Duodenal mucosa (tissue), 2 donors: ENCODE data around the gene CTDNEP1.
"Not testable (repeated sequence)": the region's sequence is repeated elsewhere in the genome, so short reads cannot be mapped to it uniquely, and the experiment has no call there.

Source experiments
- H3K27ac ChIP-seq: one replicate; pipeline ENCODE4 v1.7.0; 2013; ENCODE audit warnings: low read depth, low read length
- H3K27me3 ChIP-seq, 2 donors: one replicate each; pipeline ENCODE4 v1.7.0; 2013; ENCODE audit warnings: low read length in 2 of 2, control low read depth in 1 of 2; ENCODE audit not compliant: insufficient read depth in 2 of 2, control insufficient read depth in 1 of 2
- H3K36me3 ChIP-seq, 2 donors: one replicate each; pipeline ENCODE4 v1.7.0; 2013; ENCODE audit warnings: low read length in 2 of 2, control low read depth in 1 of 2; ENCODE audit not compliant: insufficient read depth in 2 of 2, control insufficient read depth in 1 of 2
- H3K4me1 ChIP-seq, 2 donors: one replicate each; pipeline ENCODE4 v1.7.0; 2013; ENCODE audit warnings: low read length in 2 of 2, control low read depth in 1 of 2; ENCODE audit not compliant: insufficient read depth in 2 of 2, control insufficient read depth in 1 of 2
- H3K4me3 ChIP-seq, 2 donors: one replicate each; pipeline ENCODE4 v1.7.0; 2013; ENCODE audit warnings: low read length in 2 of 2, low read depth in 1 of 2
- H3K9ac ChIP-seq, 2 donors: one replicate each; pipeline ENCODE4 v1.7.0; 2013; ENCODE audit warnings: low read length in 2 of 2, low read depth in 1 of 2
- H3K9me3 ChIP-seq, 2 donors: one replicate each; pipeline ENCODE4 v1.7.0; 2013; ENCODE audit warnings: low read length in 2 of 2, control low read depth in 1 of 2; ENCODE audit not compliant: control insufficient read depth in 1 of 2

Gene CTDNEP1

DNA sequence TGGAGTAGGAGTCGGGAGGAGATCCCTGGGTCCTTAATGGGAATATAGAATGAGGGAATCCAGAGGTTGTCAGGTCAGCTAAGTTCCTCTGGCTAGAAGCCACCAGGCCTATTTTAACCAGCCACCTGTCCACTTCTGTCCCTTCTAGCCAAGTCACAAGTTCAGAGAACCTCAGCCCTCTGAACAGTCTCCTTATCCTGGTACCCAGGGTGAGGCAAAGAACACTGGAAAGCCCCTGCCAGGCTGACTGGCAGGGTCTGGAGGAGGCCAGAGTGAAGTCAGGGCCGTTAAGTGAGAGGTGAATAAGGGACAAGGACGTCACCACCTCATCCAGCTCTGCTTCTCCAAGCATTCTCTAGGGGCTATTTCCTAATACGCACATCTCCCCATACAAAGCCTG, 2.7 kb downstream of the CTDNEP1 start:
- no peak overlapping the region for H3K4me3 ChIP-seq
- no peak overlapping the region for H3K27ac ChIP-seq
- H3K4me1 ChIP-seq: peaks cover 24 to 33% of the 10 kb centered on the region in 2 donors
- peaks cover 16 to 28% of the 10 kb centered on the region in 2 donors for H3K36me3 ChIP-seq
- H3K9ac ChIP-seq: no peak overlapping the region
- H3K9me3 ChIP-seq: no peaks in the 10 kb centered on the region
- no peaks in the 10 kb centered on the region for H3K27me3 ChIP-seq

DNA sequence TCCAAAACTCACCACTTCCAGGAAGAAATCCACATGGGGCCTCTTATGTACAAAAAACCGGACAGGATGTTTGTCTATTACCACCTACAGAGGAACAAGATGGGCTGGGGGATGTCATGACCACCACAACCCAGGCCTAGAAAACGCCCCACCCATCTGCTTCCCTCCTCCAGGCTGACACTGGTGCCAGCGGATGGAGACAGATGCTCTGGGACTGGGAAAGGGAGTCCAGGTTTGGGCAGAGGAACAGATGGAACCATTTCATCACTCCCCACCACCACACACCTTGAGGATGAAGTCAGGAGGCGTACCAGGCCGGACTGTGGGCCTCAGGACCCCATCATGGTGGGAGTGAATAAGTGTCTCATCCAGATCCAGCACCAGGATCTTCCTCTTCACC, 4.8 kb downstream of the CTDNEP1 start:
- Histone ChIP-seq H3K27me3 (no peaks in the 10 kb centered on the region), H3K27ac (no peak overlapping the region), H3K4me1 (peaks cover 21 to 29% of the 10 kb centered on the region in 2 donors), H3K9ac (no peak overlapping the region), H3K36me3 (peaks cover 16 to 31% of the 10 kb centered on the region in 2 donors), H3K4me3 (no peak overlapping the region), H3K9me3 (no peaks in the 10 kb centered on the region)

DNA sequence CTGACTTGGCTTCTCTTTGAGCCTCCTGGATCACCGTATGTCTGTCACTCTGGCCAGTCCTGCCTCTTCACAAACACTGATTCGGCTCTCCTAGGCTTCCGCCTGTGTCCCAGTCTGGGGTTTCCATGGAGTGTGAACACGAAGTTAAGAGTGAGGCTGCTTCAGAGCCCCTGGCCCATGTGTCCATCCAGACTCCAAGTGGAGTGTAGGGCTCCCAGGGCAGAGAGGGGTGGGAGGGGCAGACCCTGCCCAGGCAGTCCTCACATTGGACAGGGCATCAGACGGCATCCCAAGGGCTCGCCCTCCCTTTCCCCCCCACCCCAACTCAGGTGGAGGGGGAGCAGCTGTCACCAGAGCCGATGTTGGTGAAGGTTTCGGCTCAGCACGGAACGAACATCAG, 7.7 kb downstream of the CTDNEP1 start:
- peaks cover 24 to 42% of the 10 kb centered on the region in 2 donors for H3K36me3 ChIP-seq
- H3K9ac ChIP-seq: peak overlapping the region in 1 of 2 donors; percentile 99
- H3K9me3 ChIP-seq, H3K27ac ChIP-seq, H3K4me3 ChIP-seq, H3K27me3 ChIP-seq: not testable (repeated sequence)
- H3K4me1 ChIP-seq: peaks cover 26 to 30% of the 10 kb centered on the region in 2 donors

DNA sequence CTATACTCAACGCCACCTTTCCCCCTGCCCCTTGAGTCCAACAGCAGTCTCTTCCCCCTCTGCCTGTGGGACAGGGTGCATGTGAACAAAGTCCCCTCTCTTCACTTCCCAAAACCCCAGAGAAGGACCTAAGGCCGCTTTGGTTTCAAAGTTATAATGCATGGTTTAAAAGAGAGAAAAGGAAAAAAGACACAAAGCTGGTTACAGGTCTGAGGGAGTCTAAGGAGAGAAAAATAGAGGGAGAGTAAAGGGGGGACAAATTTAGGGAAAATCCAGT, 8.1 kb downstream of the CTDNEP1 start:
- Histone ChIP-seq H3K27ac (peak overlapping the region; percentile 99), H3K27me3 (no peaks in the 10 kb centered on the region), H3K4me1 (peaks cover 24 to 26% of the 10 kb centered on the region in 2 donors), H3K9me3 (no peaks in the 10 kb centered on the region), H3K9ac (peak overlapping the region; percentile 76 to 99), H3K4me3 (peak overlapping the region; percentile 94 to 97), H3K36me3 (peaks cover 24 to 42% of the 10 kb centered on the region in 2 donors)

DNA sequence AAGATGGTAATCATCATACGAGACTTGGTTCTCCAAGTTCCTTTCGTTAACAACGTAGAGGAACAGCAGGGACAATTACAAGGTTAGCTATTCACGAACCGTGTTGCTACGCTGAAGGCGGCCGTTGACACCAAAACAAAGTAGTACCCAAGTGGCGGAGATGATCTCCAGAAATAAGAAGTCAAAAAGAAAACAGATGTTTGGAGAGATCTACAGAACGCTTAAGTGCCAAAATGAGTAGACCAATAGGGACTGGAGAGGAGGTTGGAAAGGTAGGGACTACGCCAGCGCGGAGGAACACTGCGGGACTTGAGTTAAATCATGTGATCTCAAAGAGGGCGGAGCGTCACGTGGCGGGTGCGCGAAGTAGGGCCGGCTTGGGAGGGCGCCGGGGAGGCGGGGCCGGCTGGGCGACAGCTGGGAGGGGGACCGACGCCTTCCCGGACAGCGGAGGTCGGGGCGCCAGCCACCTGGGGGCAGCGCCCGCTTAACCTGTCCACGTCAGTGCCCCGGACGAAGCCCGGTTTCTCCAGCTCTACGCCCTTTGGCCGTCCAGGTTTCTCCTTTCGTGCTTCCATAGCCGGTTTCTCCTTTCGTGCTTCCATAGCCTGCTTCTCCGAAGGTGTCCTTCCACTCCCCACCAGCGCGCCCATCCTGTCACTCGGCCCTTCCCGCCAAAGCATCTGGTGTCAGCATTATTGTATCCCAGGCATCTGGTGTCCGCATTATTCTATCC, 8.6 kb downstream of the CTDNEP1 start:
- peaks cover 24 to 26% of the 10 kb centered on the region in 2 donors for H3K4me1 ChIP-seq
- H3K27ac ChIP-seq: peak overlapping the region; percentile 99
- peak overlapping the region; percentile 94 to 97 for H3K4me3 ChIP-seq
- peaks cover 24 to 42% of the 10 kb centered on the region in 2 donors for H3K36me3 ChIP-seq
- H3K27me3 ChIP-seq: no peaks in the 10 kb centered on the region
- H3K9me3 ChIP-seq: no peaks in the 10 kb centered on the region
- H3K9ac ChIP-seq: peak overlapping the region; percentile 76 to 99

DNA sequence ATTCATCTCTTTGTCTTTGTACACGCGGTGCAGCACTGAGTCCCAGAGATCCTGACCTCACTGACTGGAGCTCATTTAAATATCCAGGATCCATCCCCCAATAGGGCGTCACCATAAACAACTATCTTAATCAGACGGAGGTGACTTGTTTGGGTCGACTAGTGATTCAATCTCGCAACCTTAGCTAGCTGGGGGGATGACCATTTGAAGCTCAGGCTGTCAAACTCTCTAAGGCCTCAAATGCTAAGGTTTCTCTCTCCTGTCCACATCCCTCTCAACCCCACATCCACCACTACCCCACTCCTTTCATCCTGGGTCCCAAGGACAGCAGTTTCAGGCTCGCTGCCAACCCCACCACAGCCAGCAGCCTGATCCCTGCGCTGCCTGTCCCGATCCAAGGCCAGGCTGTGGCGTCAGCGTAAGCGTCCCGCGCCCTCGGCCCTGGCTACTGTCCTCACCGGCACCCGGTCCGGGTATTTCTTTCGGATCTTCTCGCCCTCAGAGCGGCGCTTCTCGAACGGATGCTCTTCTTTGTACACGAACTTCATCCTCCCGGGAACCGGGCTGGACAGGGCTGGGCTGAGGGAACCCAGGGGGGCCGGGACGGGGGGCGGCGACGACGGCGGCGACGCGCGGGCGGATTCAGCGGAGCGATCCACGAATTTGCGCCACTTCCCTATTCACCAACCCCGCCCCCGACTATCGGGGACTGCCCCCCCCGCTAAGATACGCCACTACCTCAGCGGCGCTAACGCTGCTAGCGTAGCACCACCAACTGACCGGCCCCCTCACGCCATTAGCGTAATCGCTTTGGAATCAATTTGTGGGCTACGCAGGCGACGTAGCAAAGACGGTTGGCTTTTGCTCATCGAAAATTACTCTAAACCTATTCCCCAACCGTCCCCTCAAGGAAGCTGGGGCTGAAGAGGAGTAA, 9.5 kb downstream of the CTDNEP1 start, which contains the start of gene GABARAP:
TSS of gene GABARAP (minus strand) at position 667 of the 934 bp plus-strand sequence. CDS start at position 548, 119 bp downstream.
- Histone ChIP-seq H3K9ac (peak within 1 kb of the TSS; percentile 98 to 99), H3K27me3 (no peaks in the 10 kb centered on the region), H3K9me3 (no peaks in the 10 kb centered on the region), H3K4me3 (peak within 1 kb of the TSS; percentile 94 to 97), H3K36me3 (peaks cover 26 to 39% of the 10 kb centered on the region in 2 donors), H3K27ac (peak within 1 kb of the TSS; percentile 99), H3K4me1 (peaks cover 30 to 31% of the 10 kb centered on the region in 2 donors)

DNA sequence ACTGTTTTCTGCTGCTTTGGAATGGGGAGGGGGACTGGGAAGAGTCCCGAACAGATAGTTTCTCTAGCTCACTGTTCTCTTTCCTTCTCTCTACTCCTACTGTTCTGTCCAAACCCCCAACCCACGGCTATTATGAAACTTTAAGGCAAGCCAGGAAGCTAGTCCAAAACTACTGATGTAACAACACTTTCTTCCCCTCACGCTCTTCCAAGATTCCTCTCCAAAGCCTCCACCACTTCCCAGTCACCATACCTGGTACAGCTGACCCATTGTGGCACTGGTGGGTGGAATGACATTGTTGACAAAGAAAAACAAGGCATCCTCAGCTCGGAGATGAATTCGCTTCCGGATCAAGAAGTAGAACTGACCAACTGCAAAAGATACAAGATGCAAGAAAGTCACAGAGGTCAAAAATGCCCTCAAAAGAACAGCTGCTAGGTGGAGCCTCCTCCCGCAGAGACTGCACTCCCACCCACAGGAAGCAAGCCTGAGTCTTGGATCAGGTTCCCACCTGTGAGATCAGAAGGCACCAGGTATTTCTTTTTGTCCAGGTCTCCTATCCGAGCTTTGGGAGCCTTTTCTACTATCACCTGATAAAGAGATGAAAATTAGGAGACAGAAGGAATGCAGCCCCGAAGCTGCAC, 10.3 kb downstream of the CTDNEP1 start:
- Histone ChIP-seq H3K27ac (peak overlapping the region; percentile 99), H3K36me3 (peaks cover 27 to 37% of the 10 kb centered on the region in 2 donors), H3K27me3 (no peaks in the 10 kb centered on the region), H3K4me1 (peaks cover 33 to 36% of the 10 kb centered on the region in 2 donors), H3K9me3 (no peaks in the 10 kb centered on the region), H3K4me3 (peak overlapping the region; percentile 94 to 97), H3K9ac (peak overlapping the region; percentile 98 to 99)

DNA sequence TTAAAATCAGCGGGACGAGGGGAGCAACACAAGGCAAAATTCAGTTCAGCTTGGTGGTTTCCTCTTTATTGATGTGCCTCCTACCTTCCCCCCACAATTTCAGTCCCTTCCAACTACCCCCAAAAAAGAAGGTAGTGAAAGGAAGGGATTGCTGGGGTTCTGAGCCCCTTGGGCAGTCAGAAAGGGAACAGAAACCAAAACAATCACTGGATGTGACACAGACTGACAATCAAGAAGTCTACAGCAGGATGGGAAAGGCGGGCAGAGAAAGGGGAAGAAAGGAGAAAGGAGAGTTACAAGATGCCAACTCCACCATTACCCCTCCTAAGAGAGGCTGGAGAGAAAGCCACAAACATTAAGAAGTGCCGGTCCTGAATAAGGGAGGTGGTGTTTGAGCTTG, 11.2 kb downstream of the CTDNEP1 start:
- no peak overlapping the region for H3K27ac ChIP-seq
- H3K9ac ChIP-seq: peak overlapping the region; percentile 12 to 99
- no peaks in the 10 kb centered on the region for H3K27me3 ChIP-seq
- no peaks in the 10 kb centered on the region for H3K9me3 ChIP-seq
- H3K36me3 ChIP-seq: peaks cover 22 to 39% of the 10 kb centered on the region in 2 donors
- peaks cover 39 to 45% of the 10 kb centered on the region in 2 donors for H3K4me1 ChIP-seq
- H3K4me3 ChIP-seq: peak overlapping the region; percentile 64 to 94

DNA sequence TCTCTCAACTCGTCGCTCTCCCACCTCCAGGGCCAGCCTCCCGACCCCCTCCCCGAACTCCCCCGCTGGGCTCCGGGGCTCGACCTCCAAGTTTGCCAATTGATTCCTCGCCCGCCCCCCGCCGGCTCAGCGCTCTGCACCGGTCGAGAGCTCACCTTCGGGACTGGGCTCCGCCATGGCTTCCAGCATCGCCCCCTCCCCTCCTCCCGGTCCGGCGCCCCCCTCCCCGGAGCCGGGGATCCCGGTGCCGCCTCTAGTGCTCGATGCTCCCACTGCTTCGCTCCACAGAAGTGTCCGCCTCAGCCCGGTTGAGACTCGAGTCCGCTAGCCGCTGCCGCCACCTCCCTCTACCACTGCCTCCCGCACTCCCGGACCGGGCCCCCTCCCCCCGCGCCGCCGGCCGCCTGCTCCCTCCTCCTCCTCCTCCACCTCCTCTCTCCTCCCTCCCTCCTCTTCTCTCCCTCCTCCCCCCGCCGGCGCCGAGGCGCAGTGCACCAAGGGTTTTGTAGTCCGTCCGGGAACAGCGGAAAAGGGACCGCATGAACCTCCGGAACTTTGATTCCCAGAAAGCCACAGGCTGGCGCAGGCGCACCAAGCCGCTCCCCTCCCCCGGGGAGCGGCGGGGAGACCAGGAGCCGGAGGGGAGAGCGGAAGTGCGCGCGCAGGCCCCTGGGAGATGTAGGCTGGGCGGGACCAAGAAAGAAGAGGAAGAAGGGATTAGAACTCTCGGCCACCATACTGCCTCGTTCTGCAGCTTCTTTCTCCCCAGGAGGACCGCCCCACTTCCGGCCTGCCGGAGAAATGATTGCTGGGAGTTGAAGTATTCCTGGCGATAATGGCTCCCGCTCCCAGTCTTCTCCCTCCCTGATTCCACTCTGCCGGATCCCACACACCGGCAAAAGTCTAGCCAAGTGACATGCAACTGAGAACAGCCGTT, 12.2 kb downstream of the CTDNEP1 start, which contains the start of gene PHF23:
TSS of gene PHF23 (minus strand) at position 367 of the 937 bp plus-strand sequence. CDS start at position 189, 178 bp downstream.
- Histone ChIP-seq H3K4me1 (peaks cover 48 to 54% of the 10 kb centered on the region in 2 donors), H3K9me3 (no peaks in the 10 kb centered on the region), H3K4me3 (peak within 1 kb of the TSS; percentile 94), H3K27me3 (no peaks in the 10 kb centered on the region), H3K27ac (peak within 1 kb of the TSS; percentile 79), H3K36me3 (peaks cover 20 to 38% of the 10 kb centered on the region in 2 donors), H3K9ac (peak within 1 kb of the TSS; percentile 78 to 92)
